Hepatocyte (in vitro differentiated cells): Measurements from ENCODE around the gene FKTN. TPM values are rescaled to one million over a fixed set of nuclear protein-coding genes. Genes with fewer than 3 reads are reported as not detected.

ENCODE experiments used
- DNase-seq: peaks from one replicate; pipeline ENCODE4 v3.0.0-alpha.2; 2016; ENCODE audit warnings: low spot score
- H2AFZ ChIP-seq: fragments of 200-600 bp; sonication (generic); 2 replicates; pipeline ENCODE4 v1.6.0; 2016; ENCODE audit warnings: antibody characterized with exemption, mild to moderate bottlenecking
- H3K27ac ChIP-seq: fragments of 200-600 bp; sonication (generic); 2 replicates; pipeline ENCODE4 v1.5.1; 2016; ENCODE audit warnings: mild to moderate bottlenecking
- H3K27me3 ChIP-seq: fragments of 200-600 bp; sonication (generic); 2 replicates; pipeline ENCODE4 v1.6.1; 2016
- H3K36me3 ChIP-seq: fragments of 200-600 bp; sonication (generic); replicated peaks from 2 replicates; pipeline ENCODE4 v1.5.1; 2016; ENCODE audit warnings: low read depth; ENCODE audit not compliant: insufficient read depth
- H3K4me1 ChIP-seq: fragments of 200-600 bp; sonication (generic); 2 replicates; pipeline ENCODE4 v1.5.1; 2016; ENCODE audit warnings: mild to moderate bottlenecking, moderate library complexity; ENCODE audit not compliant: insufficient read depth
- H3K4me2 ChIP-seq: fragments of 200-600 bp; sonication (generic); 2 replicates; pipeline ENCODE4 v1.6.0; 2016
- H3K4me3 ChIP-seq: fragments of 200-600 bp; sonication (generic); 2 replicates; pipeline ENCODE4 v1.5.1; 2016; ENCODE audit warnings: mild to moderate bottlenecking
- H3K79me2 ChIP-seq: fragments of 200-600 bp; sonication (generic); 2 replicates; pipeline ENCODE4 v1.6.0; 2017; ENCODE audit warnings: mild to moderate bottlenecking
- H3K9me2 ChIP-seq: fragments of 200-600 bp; sonication (generic); replicated peaks from 2 replicates; pipeline ENCODE4 v1.6.0; 2017; ENCODE audit warnings: mild to moderate bottlenecking; ENCODE audit not compliant: insufficient read depth
- H3K9me3 ChIP-seq: fragments of 200-600 bp; sonication (generic); 2 replicates; pipeline ENCODE4 v1.5.1; 2016; ENCODE audit warnings: low read depth, mild to moderate bottlenecking
- H4K20me1 ChIP-seq: fragments of 200-600 bp; sonication (generic); 2 replicates; pipeline ENCODE4 v1.6.0; 2016; ENCODE audit warnings: mild to moderate bottlenecking; ENCODE audit not compliant: insufficient read depth, poor library complexity, severe bottlenecking
- CTCF ChIP-seq: fragments of 200-600 bp; sonication (generic); IDR thresholded peaks from 2 replicates; pipeline ENCODE4 v1.5.1; 2016; ENCODE audit warnings: antibody characterized with exemption, mild to moderate bottlenecking; ENCODE audit not compliant: poor library complexity
- EZH2 ChIP-seq: fragments of 200-600 bp; sonication (generic); IDR thresholded peaks from 2 replicates; pipeline ENCODE4 v1.6.1; 2016; ENCODE audit warnings: antibody characterized with exemption, mild to moderate bottlenecking, borderline replicate concordance
- EZH2phosphoT487 ChIP-seq: fragments of 200-600 bp; sonication (generic); IDR thresholded peaks from one replicate; pipeline ENCODE4 v1.6.1; 2018; ENCODE audit warnings: antibody characterized with exemption, mild to moderate bottlenecking, low read depth, moderate library complexity; ENCODE audit not compliant: unreplicated experiment, severe bottlenecking
- WGBS: methylation state at CpG from one replicate; pipeline ENCODE4 v1.1.6; 2016; ENCODE audit warnings: low lambda C conversion rate; ENCODE audit errors: missing lambda C conversion rate; 5-methylcytosine and 5-hydroxymethylcytosine counted together
- polyA plus RNA-seq: library from polyadenylated mRNA; unstranded; fragments of >200 nt; fragmentation: Nextera tagmentation; extraction: Ambion mirVana; gene quantifications from 2 replicates; pipeline ENCODE4 v1.2.1, GENCODE V29; 2016
- total RNA-seq: library from RNA; depleted of rRNA; stranded (reverse); fragments of >200 nt; gene quantifications from 2 replicates; pipeline ENCODE4 v1.2.3, GENCODE V29; 2014

Gene FKTN
- total and polyA plus RNA-seq, 2 experiments from 2014 or later: 1.8 to 27.1 TPM

DNA sequence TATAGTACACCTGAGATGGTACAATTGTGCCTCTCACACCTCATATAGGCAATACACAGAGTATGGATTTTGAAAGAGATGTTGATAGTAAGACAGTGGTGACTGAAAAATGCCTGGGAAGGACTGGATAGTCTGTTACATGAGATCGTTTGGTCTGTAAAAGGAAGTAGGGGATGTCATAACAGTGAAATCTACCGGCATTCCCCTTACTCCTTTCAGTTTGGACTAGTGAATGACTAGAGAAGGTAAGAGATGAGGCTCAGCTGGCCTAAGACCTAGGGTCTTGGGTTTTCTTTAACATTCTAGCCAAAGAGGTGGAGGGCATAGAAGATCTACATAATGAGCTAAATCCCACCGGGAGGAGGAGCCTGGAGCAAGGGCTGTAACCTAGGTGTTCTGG is 112.4 kb downstream of the FKTN start:
- no peak overlapping the region for H3K4me3 ChIP-seq
- no peak overlapping the region for H3K27ac ChIP-seq
- no peaks in the 10 kb centered on the region for H3K9me2 ChIP-seq
- H3K27me3 ChIP-seq: no peaks in the 10 kb centered on the region
- no peaks in the 10 kb centered on the region for H3K79me2 ChIP-seq
- no peak overlapping the region for H3K4me2 ChIP-seq
- H3K36me3 ChIP-seq: no peaks in the 10 kb centered on the region
- DNase-seq: no peak
- no peaks in the 10 kb centered on the region for H4K20me1 ChIP-seq
- H2AFZ ChIP-seq: no peak overlapping the region
- no peaks in the 10 kb centered on the region for H3K9me3 ChIP-seq
- H3K4me1 ChIP-seq: no peaks in the 10 kb centered on the region
- TF ChIP-seq EZH2phosphoT487: no peak
- TF ChIP-seq CTCF: no peak
- TF ChIP-seq EZH2: no peak
- 68% methylated on average over 3 of the region's 3 CpGs for WGBS

DNA sequence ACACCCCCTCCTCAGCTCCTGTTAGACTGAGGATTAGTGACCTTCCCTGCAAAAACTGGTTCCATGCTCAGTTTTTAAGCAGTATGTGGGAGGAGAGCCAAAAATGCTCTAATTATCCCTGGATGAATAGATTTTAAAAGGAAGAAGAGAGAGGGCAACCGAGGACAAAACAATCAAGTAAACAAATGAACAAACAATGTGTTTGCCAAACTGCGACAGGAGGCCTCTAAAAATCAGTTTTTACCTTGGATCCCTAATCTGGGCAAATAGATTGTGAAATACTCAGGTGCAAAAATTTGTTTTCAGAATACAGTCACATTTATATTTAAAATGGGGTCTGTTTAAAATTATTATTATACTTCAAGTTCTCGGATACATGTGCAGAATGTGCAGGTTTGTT is 112.8 kb downstream of the FKTN start:
- Histone ChIP-seq H2AFZ (no peak overlapping the region), H3K4me1 (no peaks in the 10 kb centered on the region), H3K36me3 (no peaks in the 10 kb centered on the region), H3K4me2 (no peak overlapping the region), H3K27me3 (no peaks in the 10 kb centered on the region), H3K27ac (no peak overlapping the region), H3K9me3 (no peaks in the 10 kb centered on the region), H3K9me2 (no peaks in the 10 kb centered on the region), H3K4me3 (no peak overlapping the region), H4K20me1 (no peaks in the 10 kb centered on the region), H3K79me2 (no peaks in the 10 kb centered on the region)
- 76% methylated on average over 3 of the region's 3 CpGs for WGBS
- no peak for DNase-seq
- TF ChIP-seq EZH2: no peak
- no peak for TF ChIP-seq EZH2phosphoT487

- H2AFZ ChIP-seq: no peak overlapping the region
- H3K27ac ChIP-seq: no peak overlapping the region
- no peaks in the 10 kb centered on the region for H3K9me2 ChIP-seq
- no peaks in the 10 kb centered on the region for H3K9me3 ChIP-seq
- DNase-seq: no peak
- no peak overlapping the region for H3K4me3 ChIP-seq
- no peak overlapping the region for H3K4me2 ChIP-seq
- H3K79me2 ChIP-seq: no peaks in the 10 kb centered on the region
- WGBS: 61% methylated on average over 3 of the region's 3 CpGs
- no peaks in the 10 kb centered on the region for H4K20me1 ChIP-seq
- no peaks in the 10 kb centered on the region for H3K27me3 ChIP-seq
- no peaks in the 10 kb centered on the region for H3K36me3 ChIP-seq
- TF ChIP-seq EZH2: no peak
- no peak for TF ChIP-seq CTCF
- TF ChIP-seq EZH2phosphoT487: no peak
- H3K4me1 ChIP-seq: no peaks in the 10 kb centered on the region
These were observed 114.8 kb downstream of the FKTN start for GRCh38 chr9:105672711-105673234.

DNA sequence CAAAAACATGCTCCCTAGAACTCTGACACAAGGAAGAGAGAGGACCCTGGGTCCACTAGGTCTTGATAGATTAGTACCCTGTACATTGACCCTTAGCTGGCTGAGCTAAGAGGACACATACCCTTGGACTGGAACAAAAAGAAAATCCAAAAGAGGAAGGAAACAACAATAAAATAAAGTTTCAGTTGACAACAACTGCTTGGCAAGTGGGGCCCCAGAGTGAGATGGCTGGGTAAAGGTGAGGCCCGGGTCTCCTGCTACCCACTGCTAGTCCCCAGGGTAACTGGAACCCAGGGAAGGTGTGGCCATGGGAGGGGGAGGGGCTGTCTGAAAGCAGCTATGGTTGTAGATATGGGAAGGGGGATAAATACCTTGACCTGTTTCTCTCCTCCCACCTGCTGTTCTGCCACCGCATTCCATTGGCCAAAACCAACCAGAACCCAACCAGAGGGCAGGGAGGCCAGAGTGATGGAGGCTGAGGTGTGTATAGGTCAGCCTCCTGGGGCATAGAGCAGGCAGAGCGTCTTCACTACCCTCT is 116.0 kb downstream of the FKTN start:
- Histone ChIP-seq H3K27me3 (no peaks in the 10 kb centered on the region), H3K79me2 (no peaks in the 10 kb centered on the region), H4K20me1 (no peaks in the 10 kb centered on the region), H3K36me3 (no peaks in the 10 kb centered on the region), H3K4me1 (no peaks in the 10 kb centered on the region), H3K27ac (no peak overlapping the region), H2AFZ (no peak overlapping the region), H3K9me2 (no peaks in the 10 kb centered on the region), H3K4me2 (no peak overlapping the region), H3K4me3 (no peak overlapping the region), H3K9me3 (no peaks in the 10 kb centered on the region)
- DNase-seq: no peak
- TF ChIP-seq EZH2phosphoT487 (no peak), CTCF (no peak), EZH2 (no peak)
- 86% methylated on average over 3 of the region's 3 CpGs for WGBS
